Uterus (tissue), 2 donors: ENCODE measurements around the gene CORO1C.

Experiments used
- POLR2A ChIP-seq, 2 donors: fragments of 450-650 bp; IDR thresholded peaks; one replicate each; pipeline ENCODE4 v1.6.1; 2016; ENCODE audit warnings: antibody characterized with exemption in 2 of 2, mild to moderate bottlenecking in 1 of 2, moderate library complexity in 1 of 2
- TF ChIP-seq, protein P1 (sequence below), 4 experiments: fragments of 200-600 bp in 2 of 4; fragments of 450-650 bp in 2 of 4; sonication (generic) in 2 of 4; IDR thresholded peaks; one replicate each; pipeline ENCODE4 v1.5.1; 2016 to 2019; ENCODE audit warnings: antibody characterized with exemption in 4 of 4, mild to moderate bottlenecking in 2 of 4, moderate library complexity in 1 of 4

GRCh38 chr12:108761226-108761625 lies 29.9 kb upstream of the CORO1C start:
- TF ChIP-seq, protein P1, sequence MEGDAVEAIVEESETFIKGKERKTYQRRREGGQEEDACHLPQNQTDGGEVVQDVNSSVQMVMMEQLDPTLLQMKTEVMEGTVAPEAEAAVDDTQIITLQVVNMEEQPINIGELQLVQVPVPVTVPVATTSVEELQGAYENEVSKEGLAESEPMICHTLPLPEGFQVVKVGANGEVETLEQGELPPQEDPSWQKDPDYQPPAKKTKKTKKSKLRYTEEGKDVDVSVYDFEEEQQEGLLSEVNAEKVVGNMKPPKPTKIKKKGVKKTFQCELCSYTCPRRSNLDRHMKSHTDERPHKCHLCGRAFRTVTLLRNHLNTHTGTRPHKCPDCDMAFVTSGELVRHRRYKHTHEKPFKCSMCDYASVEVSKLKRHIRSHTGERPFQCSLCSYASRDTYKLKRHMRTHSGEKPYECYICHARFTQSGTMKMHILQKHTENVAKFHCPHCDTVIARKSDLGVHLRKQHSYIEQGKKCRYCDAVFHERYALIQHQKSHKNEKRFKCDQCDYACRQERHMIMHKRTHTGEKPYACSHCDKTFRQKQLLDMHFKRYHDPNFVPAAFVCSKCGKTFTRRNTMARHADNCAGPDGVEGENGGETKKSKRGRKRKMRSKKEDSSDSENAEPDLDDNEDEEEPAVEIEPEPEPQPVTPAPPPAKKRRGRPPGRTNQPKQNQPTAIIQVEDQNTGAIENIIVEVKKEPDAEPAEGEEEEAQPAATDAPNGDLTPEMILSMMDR (IDR thresholded peaks at IDR 0.05) = no peak
- no peak for TF ChIP-seq POLR2A (IDR thresholded peaks at IDR 0.05)
